ENCODE data around the gene MT1F.
"Not testable (repeated sequence)": the region's sequence is repeated elsewhere in the genome, so short reads cannot be mapped to it uniquely, and the experiment has no call there.

MT1F gene

DNA sequence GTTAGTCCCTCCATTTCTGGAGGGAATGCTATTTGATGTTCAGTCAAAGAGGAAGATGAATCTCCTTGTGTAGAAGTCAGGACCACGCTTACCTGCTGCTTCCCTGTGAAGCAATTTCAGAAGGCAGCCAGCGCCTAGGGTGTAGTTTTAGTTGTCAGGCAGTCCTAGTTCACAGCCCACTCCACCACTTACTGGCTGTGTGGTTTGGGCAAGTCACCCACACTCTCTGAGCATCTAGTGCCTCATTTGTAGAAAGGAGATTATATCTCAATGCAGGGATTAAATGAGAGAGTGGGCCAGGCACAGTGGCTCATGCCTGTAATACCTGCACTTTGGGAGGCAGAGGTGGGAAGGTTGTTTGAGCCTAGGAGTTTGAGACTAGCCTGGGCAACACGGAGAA, 14.4 kb downstream of the MT1F start:
- H4K8ac ChIP-seq (ENCODE audit: low read depth, low read length); H3K56ac ChIP-seq (ENCODE audit: low read length); H2BK15ac ChIP-seq (replicated peaks; ENCODE audit: low read depth); H4K5ac ChIP-seq (ENCODE audit: low read length); H3K4me2 ChIP-seq (ENCODE audit: low read length); H3K4me3 ChIP-seq (ENCODE audit: low read length); H3K79me1 ChIP-seq (ENCODE audit: low read length); H3K9ac ChIP-seq (ENCODE audit: low read length); H3K18ac ChIP-seq (ENCODE audit: low read length); H3K36me3 ChIP-seq (ENCODE audit: control insufficient read depth, insufficient read depth, low read length); H3K4ac ChIP-seq (ENCODE audit: low read depth, low read length); H3K4me1 ChIP-seq (ENCODE audit: control insufficient read depth, low read depth, low read length); H2BK120ac ChIP-seq (ENCODE audit: low read depth, low read length); H2AK5ac ChIP-seq (ENCODE audit: low read length); H3K27ac ChIP-seq (ENCODE audit: low read depth, low read length); H3K23ac ChIP-seq (ENCODE audit: low read length); H3K79me2 ChIP-seq (ENCODE audit: control insufficient read depth, insufficient read depth, low read length); DNase-seq; H2BK5ac ChIP-seq (ENCODE audit: low read length): not testable (repeated sequence)
- no CpG with 5 or more reads among the region's 3 CpGs for WGBS (ENCODE audit: extremely low coverage, insufficient coverage, low lambda C conversion rate)
- H3K27me3 ChIP-seq (ENCODE audit: insufficient read depth, low read length, poor library complexity) = peaks cover 39% of the 10 kb centered on the region

DNA sequence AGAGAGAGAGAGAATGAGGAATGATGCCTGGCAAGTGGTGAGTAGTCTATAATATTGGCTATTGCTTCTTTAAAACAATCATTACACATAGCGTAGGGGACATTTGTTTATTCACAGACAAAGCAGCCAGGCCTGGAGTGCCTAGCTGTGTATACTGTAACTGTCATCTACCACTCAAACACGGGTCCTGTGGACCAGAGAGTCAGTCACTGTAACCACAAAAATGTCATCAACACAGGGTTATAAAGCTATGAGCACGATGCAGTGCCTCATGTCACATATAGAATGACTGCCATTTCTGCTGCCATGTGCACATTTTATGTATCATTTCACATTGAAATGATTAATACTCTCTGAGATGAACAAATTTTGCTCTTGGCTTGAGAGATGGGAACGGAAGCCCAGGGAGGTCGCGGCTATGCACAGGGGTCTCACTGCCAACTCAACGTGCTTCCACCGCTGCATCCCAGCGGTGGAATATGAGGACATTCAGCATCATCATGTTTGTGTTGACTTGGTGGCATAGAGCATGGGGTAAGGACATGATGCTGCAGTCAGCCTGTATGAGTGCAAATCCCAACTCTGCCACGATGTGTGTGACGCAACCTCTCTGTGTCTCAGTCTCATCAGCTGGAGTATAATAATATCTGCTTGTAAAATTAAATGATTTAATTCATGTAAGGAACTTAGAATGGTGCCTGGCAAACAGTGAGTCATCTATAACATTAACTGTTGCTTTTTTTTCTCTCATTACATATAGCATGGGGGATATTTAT, 15.2 kb downstream of the MT1F start:
- Histone ChIP-seq H3K79me1 (ENCODE audit: low read length) (no peaks in the 10 kb centered on the region), H4K5ac (ENCODE audit: low read length) (no peak overlapping the region), H3K27ac (ENCODE audit: low read depth, low read length) (no peak overlapping the region), H3K79me2 (ENCODE audit: control insufficient read depth, insufficient read depth, low read length) (no peaks in the 10 kb centered on the region), H3K23ac (ENCODE audit: low read length) (no peak overlapping the region), H3K4me3 (ENCODE audit: low read length) (no peak overlapping the region), H3K27me3 (ENCODE audit: insufficient read depth, low read length, poor library complexity) (peaks cover 31% of the 10 kb centered on the region), H2AK5ac (ENCODE audit: low read length) (no peak overlapping the region), H3K36me3 (ENCODE audit: control insufficient read depth, insufficient read depth, low read length) (no peaks in the 10 kb centered on the region), H3K4ac (ENCODE audit: low read depth, low read length) (no peak overlapping the region), H3K18ac (ENCODE audit: low read length) (no peak overlapping the region), H2BK15ac (replicated peaks; ENCODE audit: low read depth) (no peak overlapping the region), H3K4me2 (ENCODE audit: low read length) (no peak overlapping the region), H4K8ac (ENCODE audit: low read depth, low read length) (no peak overlapping the region), H3K4me1 (ENCODE audit: control insufficient read depth, low read depth, low read length) (no peaks in the 10 kb centered on the region), H3K56ac (ENCODE audit: low read length) (no peak overlapping the region), H2BK120ac (ENCODE audit: low read depth, low read length) (no peak overlapping the region), H3K9ac (ENCODE audit: low read length) (no peak overlapping the region), H2BK5ac (ENCODE audit: low read length) (no peak overlapping the region)
- no CpG with 5 or more reads among the region's 11 CpGs for WGBS (ENCODE audit: extremely low coverage, insufficient coverage, low lambda C conversion rate)
- DNase-seq = no peak

DNA sequence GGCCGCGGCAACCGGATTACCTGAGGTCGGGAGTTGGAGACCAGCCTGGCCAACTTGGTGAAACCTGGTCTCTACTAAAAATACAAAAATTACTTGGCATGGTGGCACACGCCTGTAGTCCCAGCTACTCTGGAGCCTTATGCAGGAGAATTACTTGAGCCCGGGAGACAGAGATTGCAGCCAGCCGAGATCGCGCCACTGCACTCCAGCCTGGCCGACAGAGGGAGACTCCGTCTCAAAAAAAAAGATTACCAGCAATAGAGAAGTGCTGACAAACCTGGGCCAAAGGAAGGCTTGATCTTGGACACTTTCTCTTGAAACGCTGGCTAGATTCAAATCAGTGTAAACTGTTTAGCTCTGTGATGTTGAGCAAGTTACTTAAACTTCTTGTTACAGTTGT, 16.2 kb downstream of the MT1F start:
- Histone ChIP-seq H2BK15ac (replicated peaks; ENCODE audit: low read depth) (no peak overlapping the region), H3K23ac (ENCODE audit: low read length) (no peak overlapping the region), H3K56ac (ENCODE audit: low read length) (no peak overlapping the region), H2BK120ac (ENCODE audit: low read depth, low read length) (no peak overlapping the region), H3K79me2 (ENCODE audit: control insufficient read depth, insufficient read depth, low read length) (no peaks in the 10 kb centered on the region), H3K9ac (ENCODE audit: low read length) (no peak overlapping the region), H4K5ac (ENCODE audit: low read length) (no peak overlapping the region), H3K27me3 (ENCODE audit: insufficient read depth, low read length, poor library complexity) (peaks cover 21% of the 10 kb centered on the region), H3K4ac (ENCODE audit: low read depth, low read length) (no peak overlapping the region), H2AK5ac (ENCODE audit: low read length) (no peak overlapping the region), H3K36me3 (ENCODE audit: control insufficient read depth, insufficient read depth, low read length) (no peaks in the 10 kb centered on the region), H3K18ac (ENCODE audit: low read length) (no peak overlapping the region), H3K4me1 (ENCODE audit: control insufficient read depth, low read depth, low read length) (no peaks in the 10 kb centered on the region), H3K4me2 (ENCODE audit: low read length) (no peak overlapping the region), H3K27ac (ENCODE audit: low read depth, low read length) (no peak overlapping the region), H3K4me3 (ENCODE audit: low read length) (no peak overlapping the region), H2BK5ac (ENCODE audit: low read length) (no peak overlapping the region), H3K79me1 (ENCODE audit: low read length) (no peaks in the 10 kb centered on the region), H4K8ac (ENCODE audit: low read depth, low read length) (no peak overlapping the region)
- DNase-seq = peak; percentile 63
- no CpG with 5 or more reads among the region's 12 CpGs for WGBS (ENCODE audit: extremely low coverage, insufficient coverage, low lambda C conversion rate)

- H3K4me1 ChIP-seq (ENCODE audit: control insufficient read depth, low read depth, low read length); H2BK15ac ChIP-seq (replicated peaks; ENCODE audit: low read depth); H3K79me1 ChIP-seq (ENCODE audit: low read length); H2AK5ac ChIP-seq (ENCODE audit: low read length); H3K9ac ChIP-seq (ENCODE audit: low read length); H2BK120ac ChIP-seq (ENCODE audit: low read depth, low read length); H2BK5ac ChIP-seq (ENCODE audit: low read length); H3K4ac ChIP-seq (ENCODE audit: low read depth, low read length); H3K4me2 ChIP-seq (ENCODE audit: low read length); H3K36me3 ChIP-seq (ENCODE audit: control insufficient read depth, insufficient read depth, low read length); DNase-seq; H3K4me3 ChIP-seq (ENCODE audit: low read length); H3K23ac ChIP-seq (ENCODE audit: low read length); H3K56ac ChIP-seq (ENCODE audit: low read length); H4K5ac ChIP-seq (ENCODE audit: low read length); H3K18ac ChIP-seq (ENCODE audit: low read length); H4K8ac ChIP-seq (ENCODE audit: low read depth, low read length); H3K27ac ChIP-seq (ENCODE audit: low read depth, low read length); H3K79me2 ChIP-seq (ENCODE audit: control insufficient read depth, insufficient read depth, low read length): not testable (repeated sequence)
- peaks cover 15% of the 10 kb centered on the region for H3K27me3 ChIP-seq (ENCODE audit: insufficient read depth, low read length, poor library complexity)
- WGBS (ENCODE audit: extremely low coverage, insufficient coverage, low lambda C conversion rate) = no CpG with 5 or more reads among the region's 6 CpGs
Observed at GRCh38 chr16:56674570-56674969, 16.8 kb downstream of the MT1F start.

DNA sequence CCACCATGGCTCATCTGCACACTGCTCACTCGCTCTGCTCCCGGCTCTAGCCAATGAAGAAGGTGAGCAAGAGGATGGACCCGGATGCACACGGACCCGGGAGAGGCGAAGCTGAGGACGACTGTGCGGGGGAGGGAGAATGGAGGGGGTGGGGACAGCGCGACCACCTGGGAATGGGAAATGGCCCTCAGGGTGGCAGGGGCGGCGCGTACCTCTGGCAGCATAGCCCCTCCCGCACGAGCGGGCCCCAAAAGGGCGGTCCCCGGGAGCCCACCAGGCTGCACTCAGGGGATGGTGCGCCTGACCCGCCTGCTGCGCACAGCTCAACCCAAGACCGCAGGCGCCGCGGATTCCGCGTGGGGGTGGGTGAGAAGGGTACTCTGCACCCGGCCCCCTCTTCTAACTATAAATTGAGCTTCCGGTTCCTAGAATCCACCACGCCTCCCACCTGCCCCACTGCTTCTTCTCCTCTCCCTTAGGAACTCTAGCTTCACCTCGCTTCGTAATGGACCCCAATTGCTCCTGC, 18.0 kb downstream of the MT1F start:
- no peaks in the 10 kb centered on the region for H3K79me2 ChIP-seq (ENCODE audit: control insufficient read depth, insufficient read depth, low read length)
- DNase-seq = peak; percentile 67
- peak overlapping the region; percentile 43 for H3K9ac ChIP-seq (ENCODE audit: low read length)
- no CpG with 5 or more reads among the region's 32 CpGs for WGBS (ENCODE audit: extremely low coverage, insufficient coverage, low lambda C conversion rate)
- no peak overlapping the region for H2BK5ac ChIP-seq (ENCODE audit: low read length)
- no peak overlapping the region for H2BK120ac ChIP-seq (ENCODE audit: low read depth, low read length)
- H4K5ac ChIP-seq (ENCODE audit: low read length) = no peak overlapping the region
- H2BK15ac ChIP-seq (replicated peaks; ENCODE audit: low read depth) = no peak overlapping the region
- no peaks in the 10 kb centered on the region for H3K36me3 ChIP-seq (ENCODE audit: control insufficient read depth, insufficient read depth, low read length)
- H3K18ac ChIP-seq (ENCODE audit: low read length) = no peak overlapping the region
- H3K4me1 ChIP-seq (ENCODE audit: control insufficient read depth, low read depth, low read length) = no peaks in the 10 kb centered on the region
- H2AK5ac ChIP-seq (ENCODE audit: low read length) = no peak overlapping the region
- H3K79me1 ChIP-seq (ENCODE audit: low read length) = no peaks in the 10 kb centered on the region
- peak overlapping the region; percentile 69 for H3K56ac ChIP-seq (ENCODE audit: low read length)
- H3K27me3 ChIP-seq (ENCODE audit: insufficient read depth, low read length, poor library complexity) = peaks cover 4% of the 10 kb centered on the region
- H3K27ac ChIP-seq (ENCODE audit: low read depth, low read length) = no peak overlapping the region
- no peak overlapping the region for H3K4ac ChIP-seq (ENCODE audit: low read depth, low read length)
- no peak overlapping the region for H3K23ac ChIP-seq (ENCODE audit: low read length)
- H3K4me3 ChIP-seq (ENCODE audit: low read length) = peak overlapping the region; percentile 11
- H3K4me2 ChIP-seq (ENCODE audit: low read length) = peak overlapping the region; percentile 35
- no peak overlapping the region for H4K8ac ChIP-seq (ENCODE audit: low read depth, low read length)

- Histone ChIP-seq H2AK5ac (ENCODE audit: low read length) (no peak overlapping the region), H3K36me3 (ENCODE audit: control insufficient read depth, insufficient read depth, low read length) (no peaks in the 10 kb centered on the region), H4K5ac (ENCODE audit: low read length) (no peak overlapping the region), H4K8ac (ENCODE audit: low read depth, low read length) (no peak overlapping the region), H2BK15ac (replicated peaks; ENCODE audit: low read depth) (no peak overlapping the region), H3K4me2 (ENCODE audit: low read length) (no peak overlapping the region), H2BK5ac (ENCODE audit: low read length) (no peak overlapping the region), H3K56ac (ENCODE audit: low read length) (no peak overlapping the region), H3K79me2 (ENCODE audit: control insufficient read depth, insufficient read depth, low read length) (no peaks in the 10 kb centered on the region), H3K4me3 (ENCODE audit: low read length) (no peak overlapping the region), H3K9ac (ENCODE audit: low read length) (no peak overlapping the region), H2BK120ac (ENCODE audit: low read depth, low read length) (no peak overlapping the region), H3K27ac (ENCODE audit: low read depth, low read length) (no peak overlapping the region), H3K4me1 (ENCODE audit: control insufficient read depth, low read depth, low read length) (no peaks in the 10 kb centered on the region), H3K79me1 (ENCODE audit: low read length) (no peaks in the 10 kb centered on the region), H3K4ac (ENCODE audit: low read depth, low read length) (no peak overlapping the region), H3K18ac (ENCODE audit: low read length) (no peak overlapping the region), H3K23ac (ENCODE audit: low read length) (no peak overlapping the region), H3K27me3 (ENCODE audit: insufficient read depth, low read length, poor library complexity) (no peaks in the 10 kb centered on the region)
- no peak for DNase-seq
- WGBS (ENCODE audit: extremely low coverage, insufficient coverage, low lambda C conversion rate) = no CpG with 5 or more reads among the region's 3 CpGs
Observed at GRCh38 chr16:56677474-56677873, 19.7 kb downstream of the MT1F start.

Measured in mesendoderm (in vitro differentiated cells).